Measurements from ENCODE around the gene GRIN2D.
"Not testable (repeated sequence)": the region's sequence is repeated elsewhere in the genome, so short reads cannot be mapped to it uniquely, and the experiment has no call there.

DNA sequence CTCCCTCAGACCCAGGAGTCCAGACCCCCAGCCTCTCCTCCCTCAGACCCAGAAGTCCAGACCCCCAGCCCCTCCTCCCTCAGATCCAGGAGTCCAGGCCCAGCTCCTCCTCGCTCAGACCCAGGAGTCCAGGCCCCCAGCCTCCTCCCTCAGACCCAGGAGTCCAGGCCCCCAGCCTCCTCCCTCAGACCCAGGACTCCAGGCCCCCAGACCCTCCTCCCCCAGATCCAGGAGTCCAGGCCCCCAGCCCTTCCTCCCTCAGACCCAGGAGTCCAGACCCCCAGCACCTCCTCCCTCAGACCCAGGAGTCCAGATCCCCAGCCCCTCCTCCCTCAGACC, 1.5 kb upstream of the GRIN2D start:
- TF ChIP-seq, protein P1, sequence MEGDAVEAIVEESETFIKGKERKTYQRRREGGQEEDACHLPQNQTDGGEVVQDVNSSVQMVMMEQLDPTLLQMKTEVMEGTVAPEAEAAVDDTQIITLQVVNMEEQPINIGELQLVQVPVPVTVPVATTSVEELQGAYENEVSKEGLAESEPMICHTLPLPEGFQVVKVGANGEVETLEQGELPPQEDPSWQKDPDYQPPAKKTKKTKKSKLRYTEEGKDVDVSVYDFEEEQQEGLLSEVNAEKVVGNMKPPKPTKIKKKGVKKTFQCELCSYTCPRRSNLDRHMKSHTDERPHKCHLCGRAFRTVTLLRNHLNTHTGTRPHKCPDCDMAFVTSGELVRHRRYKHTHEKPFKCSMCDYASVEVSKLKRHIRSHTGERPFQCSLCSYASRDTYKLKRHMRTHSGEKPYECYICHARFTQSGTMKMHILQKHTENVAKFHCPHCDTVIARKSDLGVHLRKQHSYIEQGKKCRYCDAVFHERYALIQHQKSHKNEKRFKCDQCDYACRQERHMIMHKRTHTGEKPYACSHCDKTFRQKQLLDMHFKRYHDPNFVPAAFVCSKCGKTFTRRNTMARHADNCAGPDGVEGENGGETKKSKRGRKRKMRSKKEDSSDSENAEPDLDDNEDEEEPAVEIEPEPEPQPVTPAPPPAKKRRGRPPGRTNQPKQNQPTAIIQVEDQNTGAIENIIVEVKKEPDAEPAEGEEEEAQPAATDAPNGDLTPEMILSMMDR (IDR thresholded peaks at IDR 0.05; ENCODE audit: poor library complexity, severe bottlenecking) = not testable (repeated sequence)
- TF ChIP-seq EZH2 (IDR thresholded peaks at IDR 0.05; ENCODE audit: borderline replicate concordance, insufficient read depth, low read length, poor library complexity, severe bottlenecking); TAF1 (IDR thresholded peaks at IDR 0.05; ENCODE audit: low read depth): not testable (repeated sequence)
